22Rv1 (cell line): Measurements from ENCODE around the gene TYR.

Source experiments
- ZFX ChIP-seq: fragments of 450-650 bp; IDR thresholded peaks from 2 replicates; pipeline ENCODE4 v1.6.1; 2017; ENCODE audit warnings: antibody characterized with exemption, borderline replicate concordance
- TF ChIP-seq, protein P1 (sequence below): fragments of 450-650 bp; IDR thresholded peaks from 2 replicates; pipeline ENCODE4 v1.5.1; 2017; ENCODE audit warnings: mild to moderate bottlenecking

- TF ChIP-seq ZFX = no peak
- TF ChIP-seq, protein P1, sequence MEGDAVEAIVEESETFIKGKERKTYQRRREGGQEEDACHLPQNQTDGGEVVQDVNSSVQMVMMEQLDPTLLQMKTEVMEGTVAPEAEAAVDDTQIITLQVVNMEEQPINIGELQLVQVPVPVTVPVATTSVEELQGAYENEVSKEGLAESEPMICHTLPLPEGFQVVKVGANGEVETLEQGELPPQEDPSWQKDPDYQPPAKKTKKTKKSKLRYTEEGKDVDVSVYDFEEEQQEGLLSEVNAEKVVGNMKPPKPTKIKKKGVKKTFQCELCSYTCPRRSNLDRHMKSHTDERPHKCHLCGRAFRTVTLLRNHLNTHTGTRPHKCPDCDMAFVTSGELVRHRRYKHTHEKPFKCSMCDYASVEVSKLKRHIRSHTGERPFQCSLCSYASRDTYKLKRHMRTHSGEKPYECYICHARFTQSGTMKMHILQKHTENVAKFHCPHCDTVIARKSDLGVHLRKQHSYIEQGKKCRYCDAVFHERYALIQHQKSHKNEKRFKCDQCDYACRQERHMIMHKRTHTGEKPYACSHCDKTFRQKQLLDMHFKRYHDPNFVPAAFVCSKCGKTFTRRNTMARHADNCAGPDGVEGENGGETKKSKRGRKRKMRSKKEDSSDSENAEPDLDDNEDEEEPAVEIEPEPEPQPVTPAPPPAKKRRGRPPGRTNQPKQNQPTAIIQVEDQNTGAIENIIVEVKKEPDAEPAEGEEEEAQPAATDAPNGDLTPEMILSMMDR = no peak
These were observed 71.5 kb downstream of the TYR start for GRCh38 chr11:89249196-89249595.
